ENCODE results near the gene CIRBP.

The CIRBP gene

DNA sequence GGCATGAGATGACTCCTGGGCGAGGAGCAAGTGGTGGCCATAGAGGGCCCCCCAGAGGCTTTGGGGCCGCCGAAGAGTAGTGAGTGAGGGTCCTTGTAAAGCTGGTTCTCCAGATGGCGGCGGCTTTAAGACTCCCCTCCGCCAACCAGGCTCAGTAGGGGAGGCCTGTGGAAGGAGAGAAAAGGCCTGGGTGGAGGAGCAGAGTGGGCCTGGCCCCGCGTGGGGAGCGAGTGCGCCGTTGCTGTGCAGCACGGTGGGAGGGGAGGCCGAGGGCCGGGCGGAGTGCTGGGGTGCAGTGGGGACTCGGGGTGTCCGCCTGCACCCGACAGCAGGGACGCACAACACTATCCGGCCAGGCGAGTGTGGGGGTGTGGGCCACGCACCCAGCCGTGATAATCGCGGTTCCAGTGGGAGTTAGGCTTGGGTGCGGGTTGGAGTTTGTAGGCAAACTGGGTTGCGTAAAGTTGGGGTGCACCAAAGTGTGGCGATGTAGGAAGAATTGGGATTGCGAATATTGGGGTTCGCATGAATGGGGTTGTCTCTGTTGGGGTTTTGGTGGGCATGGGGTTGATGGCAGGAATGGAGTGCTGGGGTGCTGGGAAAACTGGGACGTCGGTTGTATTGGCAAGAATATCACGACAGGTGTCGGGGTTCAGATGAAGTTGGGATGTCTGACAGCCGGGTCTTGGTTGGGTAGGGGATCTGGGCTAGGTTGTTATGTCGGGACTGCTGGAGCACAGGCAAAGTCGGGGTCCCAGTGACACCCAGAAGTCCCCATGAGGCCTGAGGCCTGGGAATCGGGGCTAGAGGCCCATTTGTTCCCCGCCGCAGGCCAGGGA lies 687 bp upstream of the CIRBP start:
- TF ChIP-seq TAF1 (IDR thresholded peaks at IDR 0.05; ENCODE audit: borderline replicate concordance, insufficient read depth, low read length) (no peak), SIN3A (IDR thresholded peaks at IDR 0.05; ENCODE audit: borderline replicate concordance, insufficient read depth, low read length) (no peak), POLR2AphosphoS5 (IDR thresholded peaks at IDR 0.05; ENCODE audit: low read depth, low read length) (no peak), FOXP2 (optimal IDR thresholded peaks at IDR 0.05; ENCODE audit: borderline replicate concordance, extremely low read depth, extremely low read length, insufficient read depth) (no peak)
- TF ChIP-seq, protein P1, sequence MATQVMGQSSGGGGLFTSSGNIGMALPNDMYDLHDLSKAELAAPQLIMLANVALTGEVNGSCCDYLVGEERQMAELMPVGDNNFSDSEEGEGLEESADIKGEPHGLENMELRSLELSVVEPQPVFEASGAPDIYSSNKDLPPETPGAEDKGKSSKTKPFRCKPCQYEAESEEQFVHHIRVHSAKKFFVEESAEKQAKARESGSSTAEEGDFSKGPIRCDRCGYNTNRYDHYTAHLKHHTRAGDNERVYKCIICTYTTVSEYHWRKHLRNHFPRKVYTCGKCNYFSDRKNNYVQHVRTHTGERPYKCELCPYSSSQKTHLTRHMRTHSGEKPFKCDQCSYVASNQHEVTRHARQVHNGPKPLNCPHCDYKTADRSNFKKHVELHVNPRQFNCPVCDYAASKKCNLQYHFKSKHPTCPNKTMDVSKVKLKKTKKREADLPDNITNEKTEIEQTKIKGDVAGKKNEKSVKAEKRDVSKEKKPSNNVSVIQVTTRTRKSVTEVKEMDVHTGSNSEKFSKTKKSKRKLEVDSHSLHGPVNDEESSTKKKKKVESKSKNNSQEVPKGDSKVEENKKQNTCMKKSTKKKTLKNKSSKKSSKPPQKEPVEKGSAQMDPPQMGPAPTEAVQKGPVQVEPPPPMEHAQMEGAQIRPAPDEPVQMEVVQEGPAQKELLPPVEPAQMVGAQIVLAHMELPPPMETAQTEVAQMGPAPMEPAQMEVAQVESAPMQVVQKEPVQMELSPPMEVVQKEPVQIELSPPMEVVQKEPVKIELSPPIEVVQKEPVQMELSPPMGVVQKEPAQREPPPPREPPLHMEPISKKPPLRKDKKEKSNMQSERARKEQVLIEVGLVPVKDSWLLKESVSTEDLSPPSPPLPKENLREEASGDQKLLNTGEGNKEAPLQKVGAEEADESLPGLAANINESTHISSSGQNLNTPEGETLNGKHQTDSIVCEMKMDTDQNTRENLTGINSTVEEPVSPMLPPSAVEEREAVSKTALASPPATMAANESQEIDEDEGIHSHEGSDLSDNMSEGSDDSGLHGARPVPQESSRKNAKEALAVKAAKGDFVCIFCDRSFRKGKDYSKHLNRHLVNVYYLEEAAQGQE (IDR thresholded peaks at IDR 0.05; ENCODE audit: insufficient read depth in 1 of 2, low read depth in 2 of 2, low read length in 2 of 2), result no peak

DNA sequence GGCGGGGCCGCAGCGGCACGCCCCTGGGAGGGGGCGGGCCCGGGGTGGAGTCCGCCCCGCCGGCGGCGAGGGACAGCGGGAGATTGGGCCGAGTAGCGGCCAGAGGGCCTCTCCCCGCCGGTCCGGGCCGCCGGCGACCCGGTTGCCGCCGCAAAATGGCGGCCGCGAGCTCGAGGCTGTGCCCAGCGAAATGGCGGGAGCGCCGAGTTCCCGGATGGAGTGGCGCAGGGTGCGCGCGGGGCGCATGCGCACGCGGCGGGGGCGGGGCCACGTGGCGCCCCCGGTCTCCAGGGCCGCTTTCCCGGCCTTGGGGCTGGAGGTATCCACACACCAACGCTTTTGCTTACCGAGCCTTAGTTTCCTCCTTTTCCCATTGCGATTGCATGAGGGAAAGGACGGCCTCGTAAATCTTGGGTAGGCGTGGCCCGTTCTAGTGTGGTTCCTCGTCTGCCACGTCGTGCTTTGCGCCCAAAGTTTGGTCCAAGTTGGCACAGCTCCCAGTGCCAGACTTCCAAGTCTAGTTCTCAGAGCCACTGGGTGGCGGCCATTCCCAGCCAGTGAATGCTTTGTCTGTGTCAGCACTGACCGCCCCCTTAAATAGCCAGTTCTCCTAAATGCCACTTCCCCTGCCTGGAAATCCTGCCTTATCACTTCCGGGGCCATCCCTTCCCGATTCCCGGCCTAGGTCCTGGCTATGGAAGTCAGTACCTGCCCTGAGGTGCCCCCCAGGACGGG lies 513 bp downstream of the CIRBP start:
- TF ChIP-seq, protein P1 (IDR thresholded peaks at IDR 0.05; ENCODE audit: insufficient read depth in 1 of 2, low read depth in 2 of 2, low read length in 2 of 2), result no peak; a peak in 1 of 4 replicates
- TF ChIP-seq TAF1 (IDR thresholded peaks at IDR 0.05; ENCODE audit: borderline replicate concordance, insufficient read depth, low read length) (peak; percentile 31; the same call in 1 of the 2 replicates), SIN3A (IDR thresholded peaks at IDR 0.05; ENCODE audit: borderline replicate concordance, insufficient read depth, low read length) (peak; percentile 34; the same call in 1 of the 2 replicates), POLR2AphosphoS5 (IDR thresholded peaks at IDR 0.05; ENCODE audit: low read depth, low read length) (peak; percentile 90), FOXP2 (optimal IDR thresholded peaks at IDR 0.05; ENCODE audit: borderline replicate concordance, extremely low read depth, extremely low read length, insufficient read depth) (no peak)

GRCh38 chr19:1270213-1270853 lies 1.2 kb downstream of the CIRBP start:
- TF ChIP-seq FOXP2 (optimal IDR thresholded peaks at IDR 0.05; ENCODE audit: borderline replicate concordance, extremely low read depth, extremely low read length, insufficient read depth), result no peak
- TF ChIP-seq POLR2AphosphoS5 (IDR thresholded peaks at IDR 0.05; ENCODE audit: low read depth, low read length), result 0 out of 2 replicates have a peak, but pooled peaks have one; percentile 12
- TF ChIP-seq TAF1 (IDR thresholded peaks at IDR 0.05; ENCODE audit: borderline replicate concordance, insufficient read depth, low read length), result no peak

GRCh38 chr19:1270854-1271527 lies 1.9 kb downstream of the CIRBP start:
- TF ChIP-seq POLR2AphosphoS5 (IDR thresholded peaks at IDR 0.05; ENCODE audit: low read depth, low read length) (peak; percentile 12; the same call in 1 of the 2 replicates), FOXP2 (optimal IDR thresholded peaks at IDR 0.05; ENCODE audit: borderline replicate concordance, extremely low read depth, extremely low read length, insufficient read depth) (no peak)

GRCh38 chr19:1271528-1272422 lies 2.6 kb downstream of the CIRBP start:
- TF ChIP-seq, protein P1 (IDR thresholded peaks at IDR 0.05; ENCODE audit: insufficient read depth in 1 of 2, low read depth in 2 of 2, low read length in 2 of 2), result no peak
- no peak for TF ChIP-seq SIN3A (IDR thresholded peaks at IDR 0.05; ENCODE audit: borderline replicate concordance, insufficient read depth, low read length)
- TF ChIP-seq FOXP2 (optimal IDR thresholded peaks at IDR 0.05; ENCODE audit: borderline replicate concordance, extremely low read depth, extremely low read length, insufficient read depth), result no peak
- no peak for TF ChIP-seq POLR2AphosphoS5 (IDR thresholded peaks at IDR 0.05; ENCODE audit: low read depth, low read length)
- TF ChIP-seq TAF1 (IDR thresholded peaks at IDR 0.05; ENCODE audit: borderline replicate concordance, insufficient read depth, low read length), result no peak

Data from PFSK-1 (cell line).